ENCODE data around the gene M1AP. TPM values are rescaled to one million over a fixed set of nuclear protein-coding genes. Genes with fewer than 3 reads are reported as not detected.

The M1AP gene
- polyA plus RNA-seq, 3 donors = 1.00 to 4.6 (median 1.8) TPM

DNA sequence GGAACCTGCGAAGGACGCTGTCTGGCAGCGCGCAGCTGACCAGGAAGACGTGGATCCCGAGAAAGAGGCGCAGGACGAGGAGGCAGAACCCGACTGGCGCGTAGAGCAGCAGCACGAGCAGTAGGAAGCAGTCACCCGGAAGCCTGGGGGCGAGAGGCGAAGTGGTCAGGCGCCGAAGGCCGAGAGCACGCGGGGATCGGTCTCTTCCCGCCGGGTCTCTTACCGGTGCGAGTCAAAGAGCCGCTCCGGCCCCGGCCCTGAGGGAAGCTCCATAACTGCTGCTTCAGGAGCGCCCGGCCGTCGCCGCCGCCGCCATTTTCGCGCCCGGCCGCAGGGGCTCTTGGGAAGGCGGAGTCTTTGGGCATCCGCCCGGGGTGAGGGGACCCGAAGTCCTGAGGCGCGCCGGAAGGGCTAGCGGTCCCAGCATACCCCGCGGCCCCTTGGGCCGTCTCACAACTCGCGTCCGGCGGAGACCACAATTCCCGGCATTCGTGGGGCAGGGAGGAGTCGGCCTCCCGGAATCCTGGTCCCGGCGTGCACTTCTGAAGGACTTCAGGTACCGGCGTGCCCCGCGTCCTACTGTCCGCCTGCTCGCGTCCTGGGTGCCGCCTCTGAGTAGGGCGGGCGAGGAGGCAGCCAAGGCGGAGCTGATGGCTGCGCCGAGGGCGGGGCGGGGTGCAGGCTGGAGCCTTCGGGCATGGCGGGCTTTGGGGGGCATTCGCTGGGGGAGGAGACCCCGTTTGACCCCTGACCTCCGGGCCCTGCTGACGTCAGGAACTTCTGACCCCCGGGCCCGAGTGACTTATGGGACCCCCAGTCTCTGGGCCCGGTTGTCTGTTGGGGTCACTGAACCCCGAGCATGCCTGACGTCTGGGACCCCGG lies 118.5 kb downstream of the M1AP start, which contains the start of the genes AUP1 and HTRA2:
AUP1 (minus strand) TSS at position 350 of the 882 bp plus-strand sequence; CDS start at position 273, 77 bp downstream.
HTRA2 (plus strand) TSS at position 577 of the 882 bp plus-strand sequence; CDS start at position 651, 74 bp downstream.
- H3K9me3 ChIP-seq (replicated peaks in 1 of 2; ENCODE audit: control insufficient read depth in 1 of 2, insufficient read depth in 1 of 2, low read length in 2 of 2) = no peaks in the 10 kb centered on the region
- Mint-ChIP-seq H3K36me3 (peaks cover 40 to 52% of the 10 kb centered on the region in 2 donors), H3K27ac (peak within 1 kb of the TSS; percentile 95 to 98 (median 96)), H3K4me1 (peaks cover 42% of the 10 kb centered on the region), H3K9me3 (peaks cover 0 to 8% (median 0%) of the 10 kb centered on the region in 7 donors), H3K27me3 (ENCODE audit: low read depth in 3 of 3) (peaks cover 0 to 5% (median 3%) of the 10 kb centered on the region in 3 donors), H3K4me3 (peak within 1 kb of the TSS; percentile 94 to 98)
- H3K4me1 ChIP-seq (ENCODE audit: control insufficient read depth in 1 of 2, insufficient read depth in 2 of 2, low read length in 2 of 2) = peaks cover 28 to 46% of the 10 kb centered on the region in 2 donors
- under 1% methylated on average over 85 of the region's 87 CpGs for WGBS (ENCODE audit: insufficient coverage)
- peak within 1 kb of the TSS; percentile 65 to 96 (median 87) for H3K4me3 ChIP-seq (replicated peaks in 1 of 3; ENCODE audit: low read depth in 2 of 3, low read length in 3 of 3)
- peak within 1 kb of the TSS; percentile 93 for H2AFZ ChIP-seq (ENCODE audit: insufficient read depth, low read depth, low read length, poor library complexity, severe bottlenecking)
- H3K4me2 ChIP-seq (replicated peaks; ENCODE audit: extremely low read depth, low read length, poor library complexity, severe bottlenecking) = peak within 1 kb of the TSS; percentile 96
- H3K27me3 ChIP-seq (ENCODE audit: control insufficient read depth in 2 of 2, insufficient read depth in 2 of 2, low read length in 2 of 2) = no peaks in the 10 kb centered on the region
- peak within 1 kb of the TSS; percentile 96 for H3K9ac ChIP-seq (ENCODE audit: insufficient read depth, low read length, poor library complexity, severe bottlenecking)
- peaks cover 26% of the 10 kb centered on the region for H4K20me1 ChIP-seq (ENCODE audit: insufficient read depth, low read length)
- TF ChIP-seq, protein P1, sequence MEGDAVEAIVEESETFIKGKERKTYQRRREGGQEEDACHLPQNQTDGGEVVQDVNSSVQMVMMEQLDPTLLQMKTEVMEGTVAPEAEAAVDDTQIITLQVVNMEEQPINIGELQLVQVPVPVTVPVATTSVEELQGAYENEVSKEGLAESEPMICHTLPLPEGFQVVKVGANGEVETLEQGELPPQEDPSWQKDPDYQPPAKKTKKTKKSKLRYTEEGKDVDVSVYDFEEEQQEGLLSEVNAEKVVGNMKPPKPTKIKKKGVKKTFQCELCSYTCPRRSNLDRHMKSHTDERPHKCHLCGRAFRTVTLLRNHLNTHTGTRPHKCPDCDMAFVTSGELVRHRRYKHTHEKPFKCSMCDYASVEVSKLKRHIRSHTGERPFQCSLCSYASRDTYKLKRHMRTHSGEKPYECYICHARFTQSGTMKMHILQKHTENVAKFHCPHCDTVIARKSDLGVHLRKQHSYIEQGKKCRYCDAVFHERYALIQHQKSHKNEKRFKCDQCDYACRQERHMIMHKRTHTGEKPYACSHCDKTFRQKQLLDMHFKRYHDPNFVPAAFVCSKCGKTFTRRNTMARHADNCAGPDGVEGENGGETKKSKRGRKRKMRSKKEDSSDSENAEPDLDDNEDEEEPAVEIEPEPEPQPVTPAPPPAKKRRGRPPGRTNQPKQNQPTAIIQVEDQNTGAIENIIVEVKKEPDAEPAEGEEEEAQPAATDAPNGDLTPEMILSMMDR (IDR thresholded peaks at IDR 0.05) = no peak
- H3K36me3 ChIP-seq (replicated peaks in 1 of 2; ENCODE audit: control insufficient read depth in 1 of 2, insufficient read depth in 2 of 2, low read length in 2 of 2) = peaks cover 23 to 43% of the 10 kb centered on the region in 2 donors
- peak within 1 kb of the TSS; percentile 91 to 95 for H3K27ac ChIP-seq (ENCODE audit: low read depth in 1 of 2, low read length in 2 of 2)
- intact Hi-C loops (cut with micrococcal nuclease) = loop anchor here (1.0 to 10.0 kb wide), 5 partner anchors 22 to 72 kb away; partner anchors contain the start of genes CCDC142 (in 2 of the 2), INO80B (in 2 of the 2), TTC31 (in 2 of the 2) and WBP1 (in 2 of the 2)
- DNase-seq = peak; percentile 91 to 98 (median 96)
- peaks cover 29% of the 10 kb centered on the region for H3K79me2 ChIP-seq (ENCODE audit: insufficient read depth, low read length)

All from CD14-positive monocyte (primary cell).